Subcutaneous adipose tissue (tissue), 4 donors: ENCODE results near the gene KCNJ12. TPM values are rescaled to one million over a fixed set of nuclear protein-coding genes. Genes with fewer than 3 reads are reported as not detected.

Source experiments
- CTCF ChIP-seq: fragments of 450-650 bp; IDR thresholded peaks from one replicate; pipeline ENCODE4 v1.5.1; 2016; ENCODE audit warnings: low read depth, mild to moderate bottlenecking, control low read depth, antibody characterized with exemption, moderate library complexity
- total RNA-seq, 4 donors: library from RNA; depleted of rRNA; stranded (reverse); fragments of >200 nt; gene quantifications; one replicate each; pipeline ENCODE4 v1.1.0, GENCODE V29; 2016

The KCNJ12 gene
- 1 to 10 TPM in 2 of 4 donors, under 1 TPM in 1, not detected in 1; 0.51 to 1.7 (median 1.3) TPM for total RNA-seq

- TF ChIP-seq CTCF: no peak
These were observed at the start of gene KCNJ12 for GRCh38 chr17:21376081-21376758. Gene KCNJ12, plus strand, starts transcription at chr17:21376357. Its CDS starts 38,986 bp downstream, at chr17:21415343.

DNA sequence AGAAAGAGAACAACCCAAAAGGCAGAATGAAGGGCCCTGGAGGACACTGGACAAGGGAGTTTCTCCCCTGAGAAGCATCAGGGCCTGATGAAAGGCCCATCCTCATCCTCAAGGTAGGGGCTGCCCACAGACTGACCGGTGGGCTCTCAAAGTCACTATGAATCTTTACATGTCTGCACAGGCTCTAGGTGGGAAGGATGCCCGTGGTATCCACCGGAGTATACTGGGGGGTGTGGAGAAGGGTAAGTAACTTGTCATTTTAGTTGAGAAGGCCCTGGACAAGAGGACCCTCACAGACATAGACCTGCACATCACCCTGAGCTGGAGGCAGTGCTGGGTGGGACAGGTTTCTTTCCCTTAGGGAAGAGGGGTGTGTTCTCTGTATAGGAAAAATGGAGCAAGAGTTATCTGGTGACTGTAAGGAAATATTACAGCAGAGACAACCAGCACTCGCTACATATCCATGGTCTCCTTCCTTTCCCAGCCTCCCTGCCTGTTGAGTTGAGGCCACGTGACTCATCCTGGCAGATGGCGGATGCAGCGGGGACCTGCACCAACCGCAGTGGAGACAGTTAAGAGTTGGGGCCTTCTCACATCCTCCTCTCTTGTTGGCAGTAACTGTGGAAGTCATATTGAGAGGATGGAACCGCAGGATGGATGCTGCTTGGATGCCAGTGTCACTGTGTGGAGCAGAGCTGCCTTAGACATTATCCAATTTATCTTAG, 45.6 kb upstream of the KCNJ12 start:
- no peak for TF ChIP-seq CTCF

DNA sequence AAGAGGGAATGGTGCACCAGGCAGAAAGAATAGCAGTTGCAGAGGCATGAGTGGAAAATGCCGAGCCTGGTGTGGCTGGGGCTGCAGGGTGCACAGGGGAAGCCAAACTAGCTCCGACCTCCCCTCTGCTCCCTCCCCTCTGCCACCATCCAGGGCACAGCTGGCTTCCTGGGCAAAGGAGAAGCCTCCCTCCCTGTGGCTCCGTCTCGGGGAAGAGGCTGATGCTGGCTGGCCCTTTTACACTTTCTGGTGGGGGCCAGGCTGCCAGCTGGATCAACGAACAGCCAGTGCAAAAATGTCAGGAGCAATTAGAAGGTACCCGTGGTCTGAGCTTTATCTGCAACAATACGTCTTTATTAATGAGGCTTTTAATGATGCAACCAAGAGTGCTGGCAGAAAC, 37.1 kb upstream of the KCNJ12 start:
- no peak for TF ChIP-seq CTCF

- no peak for TF ChIP-seq CTCF
These were observed 30.9 kb upstream of the KCNJ12 start for GRCh38 chr17:21345236-21345635.

GRCh38 chr17:21351366-21352065, 24.6 kb upstream of the KCNJ12 start:
- TF ChIP-seq CTCF: no peak

DNA sequence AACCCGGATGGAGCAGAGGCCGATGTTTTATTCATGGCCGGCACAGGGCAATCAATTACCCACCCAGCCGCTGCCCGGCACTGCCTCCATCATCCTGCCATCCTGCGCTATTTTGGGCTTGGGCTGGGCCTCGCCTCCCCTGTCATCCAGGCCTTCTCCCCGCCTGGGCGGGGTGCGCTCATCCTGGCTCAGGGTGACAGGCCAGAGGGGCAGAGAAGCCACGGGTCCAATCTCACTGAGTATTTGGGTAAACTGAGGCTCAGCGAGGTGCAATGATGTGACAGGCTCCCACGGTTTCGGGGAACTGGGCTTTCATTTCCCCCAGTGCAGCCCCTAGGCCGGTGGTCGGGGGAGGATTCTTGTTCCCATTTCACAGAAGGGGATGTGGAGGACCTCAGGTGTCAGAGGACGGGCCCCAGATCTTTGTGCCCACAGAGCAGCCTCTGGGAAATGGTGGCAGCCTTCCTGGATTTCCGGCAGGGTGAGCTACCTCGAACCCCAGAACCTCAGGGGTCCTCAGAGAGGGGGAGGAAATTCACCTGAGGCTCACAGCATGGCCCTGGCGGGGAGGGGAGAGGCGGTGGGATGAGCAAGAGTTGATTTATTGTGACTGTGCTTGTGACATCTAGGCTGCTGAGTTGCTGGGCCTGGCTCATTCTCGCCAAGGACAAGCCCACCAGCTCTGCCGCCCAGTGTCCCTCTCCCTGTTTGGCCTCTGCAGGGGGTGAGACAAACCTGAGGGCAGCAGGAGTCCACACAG, 23.8 kb upstream of the KCNJ12 start:
- TF ChIP-seq CTCF: no peak

- no peak for TF ChIP-seq CTCF
These were observed 23.2 kb upstream of the KCNJ12 start for GRCh38 chr17:21352981-21353265.
